OCI-LY7 (cell line): ENCODE results near the gene RBM15. TPM values are rescaled to one million over a fixed set of nuclear protein-coding genes. Genes with fewer than 3 reads are reported as not detected.
A peak's percentile ranks its signal among the peaks of the same experiment; 100 is the strongest.

Source experiments
- BruUV-seq: library from RNA; stranded (reverse); fragments of 400-500 nt; replicated peaks from 2 replicates; lab custom pipeline; 2021; lab: Mats Ljungman, UMichigan
- CTCF ChIA-PET: fragments of 300-600 bp; sonication (Branson Sonifier 250); formaldehyde crosslinking; loops from one replicate; lab custom pipeline; 2022; ENCODE audit warnings: antibody characterized with exemption; ENCODE audit not compliant: unreplicated experiment; lab: Charles Lee
- POLR2A ChIA-PET: fragments of 300-600 bp; sonication (Branson Sonifier 250); formaldehyde crosslinking; loops from one replicate; lab custom pipeline; 2022; ENCODE audit warnings: antibody characterized with exemption; lab: Charles Lee
- DNase-seq: peaks from one replicate; pipeline ENCODE4 v3.0.0-alpha.2; 2015; ENCODE audit warnings: low spot score
- H2AFZ ChIP-seq: fragments of 200-600 bp; sonication (generic), shearing (Covaris generic); 2 replicates; pipeline ENCODE4 v1.6.1; 2014; ENCODE audit warnings: mild to moderate bottlenecking, antibody characterized with exemption, low read length, moderate library complexity
- H3K27ac ChIP-seq: fragments of 200-600 bp; sonication (generic); 2 replicates; pipeline ENCODE4 v1.5.1; 2014; ENCODE audit warnings: mixed run types, low read depth, mild to moderate bottlenecking, moderate library complexity, low read length, inconsistent platforms; ENCODE audit not compliant: poor library complexity, severe bottlenecking
- H3K36me3 ChIP-seq: fragments of 200-600 bp; sonication (generic); 2 replicates; pipeline ENCODE4 v1.6.1; 2014; ENCODE audit warnings: mild to moderate bottlenecking, antibody characterized with exemption, low read length, moderate library complexity, mixed read lengths; ENCODE audit not compliant: insufficient read depth
- H3K4me1 ChIP-seq: fragments of 200-600 bp; sonication (generic); 2 replicates; pipeline ENCODE4 v1.5.1; 2014; ENCODE audit warnings: mild to moderate bottlenecking, low read length; ENCODE audit not compliant: insufficient read depth, poor library complexity, severe bottlenecking
- H3K4me2 ChIP-seq: fragments of 200-600 bp; sonication (generic); 2 replicates; pipeline ENCODE4 v1.6.1; 2014; ENCODE audit warnings: mild to moderate bottlenecking, low read length
- H3K4me3 ChIP-seq: fragments of 200-600 bp; sonication (generic); 2 replicates; pipeline ENCODE4 v1.5.1; 2014; ENCODE audit warnings: mild to moderate bottlenecking, low read depth, low read length; ENCODE audit not compliant: poor library complexity, severe bottlenecking
- H3K79me2 ChIP-seq: fragments of 200-600 bp; sonication (generic); 2 replicates; pipeline ENCODE4 v1.6.1; 2016; ENCODE audit warnings: low read depth, mild to moderate bottlenecking, low read length, moderate library complexity, mixed read lengths; ENCODE audit not compliant: insufficient read depth
- H3K9me2 ChIP-seq: fragments of 200-600 bp; sonication (generic); 2 replicates; pipeline ENCODE4 v1.6.1; 2016; ENCODE audit warnings: mild to moderate bottlenecking, low read length, mixed read lengths; ENCODE audit not compliant: insufficient read depth
- H3K9me3 ChIP-seq: fragments of 200-600 bp; sonication (generic); 2 replicates; pipeline ENCODE4 v1.6.1; 2014; ENCODE audit warnings: mild to moderate bottlenecking, mixed run types, low read length, mixed read lengths
- H4K20me1 ChIP-seq: fragments of 200-600 bp; sonication (generic); 2 replicates; pipeline ENCODE4 v1.6.1; 2014; ENCODE audit warnings: mild to moderate bottlenecking, antibody characterized with exemption, low read length, moderate library complexity, mixed read lengths; ENCODE audit not compliant: insufficient read depth
- CTCF ChIP-seq: fragments of 200-600 bp; sonication (generic); conservative IDR thresholded peaks from 2 replicates; pipeline ENCODE4 v1.5.1; 2014; ENCODE audit warnings: mild to moderate bottlenecking, antibody characterized with exemption, low read length, moderate library complexity, mixed read lengths
- EZH2phosphoT487 ChIP-seq: fragments of 200-600 bp; sonication (generic); IDR thresholded peaks from 2 replicates; pipeline ENCODE4 v1.6.1; 2018; ENCODE audit warnings: low read depth, borderline replicate concordance, mild to moderate bottlenecking, mixed run types, antibody characterized with exemption, low read length, moderate library complexity, mixed read lengths
- intact Hi-C: fragments of 100-400 bp; cut with micrococcal nuclease; formaldehyde crosslinking; loops from one replicate; pipeline ENCODE4 v1.10.0; 2022; ENCODE audit not compliant: unreplicated experiment
- total RNA-seq, 2 experiments: library from RNA; depleted of rRNA in 1 of 2; stranded (reverse); fragments of >200 nt in 1 of 2; shearing (Covaris generic) in 1 of 2; gene quantifications; 2 replicates each; pipeline ENCODE4 v1.2.3, GENCODE V29; 2014 to 2022

The RBM15 gene
- total RNA-seq, 2 experiments from 2014 or later = 119 to 221 TPM

DNA sequence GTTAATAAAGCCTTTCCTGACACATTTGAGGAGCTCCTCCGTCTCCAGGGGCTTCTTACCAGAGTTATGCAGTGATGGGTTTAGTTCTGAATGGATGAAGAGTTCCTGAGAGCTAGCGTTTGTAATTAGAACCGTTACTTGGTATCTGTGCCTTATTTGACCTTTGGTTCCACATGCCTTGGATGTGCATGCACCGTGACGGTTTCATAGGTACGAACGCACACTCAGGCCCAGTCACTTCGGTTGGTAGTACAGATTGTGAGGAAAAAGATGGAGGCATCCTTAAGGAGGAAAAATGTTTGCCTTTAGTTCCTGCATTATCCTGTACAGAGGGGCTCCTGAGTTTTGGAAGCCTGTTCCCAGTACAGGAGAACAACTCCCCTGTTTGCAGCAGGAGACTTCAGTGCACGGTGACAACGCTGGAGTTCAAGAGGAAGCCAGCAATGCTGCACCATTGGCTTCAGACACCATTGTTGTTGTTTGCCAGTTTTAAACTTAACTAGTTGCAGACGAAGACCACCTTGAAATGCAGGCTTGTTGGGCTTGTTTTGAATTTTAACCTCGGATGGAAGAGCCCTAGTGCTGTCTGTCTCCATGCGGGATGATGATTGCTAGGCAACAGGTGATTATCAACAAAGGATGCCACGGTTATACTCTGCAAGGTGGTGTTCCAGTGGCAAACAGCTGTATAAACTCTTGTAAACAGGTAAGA is 8.2 kb downstream of the RBM15 start:
- Histone ChIP-seq H3K4me3 (peak overlapping the region; percentile 93), H3K79me2 (peaks cover 100% of the 10 kb centered on the region), H3K9me3 (no peaks in the 10 kb centered on the region), H3K4me1 (peaks cover 98% of the 10 kb centered on the region), H3K36me3 (peaks cover 98% of the 10 kb centered on the region), H2AFZ (no peak overlapping the region), H3K9me2 (no peaks in the 10 kb centered on the region), H4K20me1 (peaks cover 74% of the 10 kb centered on the region), H3K4me2 (peak overlapping the region; percentile 98), H3K27ac (peak overlapping the region; percentile 11)
- POLR2A ChIA-PET = interaction anchor here (1.1 to 3.4 kb wide), 8 partner anchors 8 to 31 kb away, joined by 3 to 21 read pairs (median 4); partner anchors contain the start of gene RBM15
- no peak for DNase-seq
- intact Hi-C loops = no loop called here
- CTCF ChIA-PET = interaction anchor here (0.6 to 0.7 kb wide), 2 partner anchors 9 to 38 kb away, joined by 3 read pairs; no protein-coding TSS in a partner anchor
- TF ChIP-seq CTCF (no peak), EZH2phosphoT487 (no peak)
- BruUV-seq = no TSS peak

GRCh38 chr1:110348050-110348449 is 8.9 kb downstream of the RBM15 start:
- no peaks in the 10 kb centered on the region for H3K9me2 ChIP-seq
- CTCF ChIA-PET = no interaction called here
- H3K4me1 ChIP-seq = peaks cover 96% of the 10 kb centered on the region
- intact Hi-C loops = no loop called here
- no peak for DNase-seq
- TF ChIP-seq EZH2phosphoT487 (no peak), CTCF (no peak)
- peaks cover 100% of the 10 kb centered on the region for H3K79me2 ChIP-seq
- no peaks in the 10 kb centered on the region for H3K9me3 ChIP-seq
- peaks cover 67% of the 10 kb centered on the region for H4K20me1 ChIP-seq
- peak overlapping the region; percentile 98 for H3K4me2 ChIP-seq
- no peak overlapping the region for H2AFZ ChIP-seq
- H3K4me3 ChIP-seq = peak overlapping the region; percentile 93
- peaks cover 96% of the 10 kb centered on the region for H3K36me3 ChIP-seq
- POLR2A ChIA-PET = interaction anchor here (0.9 to 3.4 kb wide), 8 partner anchors 9 to 37 kb away, joined by 3 to 21 read pairs (median 4); partner anchors contain the start of gene RBM15
- no peak overlapping the region for H3K27ac ChIP-seq
- no TSS peak for BruUV-seq

DNA sequence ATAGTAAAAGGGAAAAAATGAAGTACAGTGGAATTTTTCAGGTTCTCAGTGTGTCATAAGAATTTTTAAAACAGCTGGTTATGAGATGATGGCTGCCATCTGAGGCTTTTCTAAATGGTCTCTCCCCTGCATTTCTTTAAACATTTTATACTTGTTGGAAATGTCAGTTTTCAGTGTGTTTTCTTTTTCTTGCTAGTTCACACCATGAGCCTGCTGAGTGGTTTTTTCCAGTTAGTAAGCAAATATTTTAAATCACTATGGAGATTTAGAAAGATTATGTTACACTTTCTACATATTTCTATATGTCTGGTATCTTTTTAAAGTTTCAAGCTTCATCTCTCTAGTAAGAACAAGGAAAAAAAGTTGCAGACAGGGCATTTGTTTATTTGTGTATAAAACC is 9.6 kb downstream of the RBM15 start:
- Histone ChIP-seq H3K27ac (no peak overlapping the region), H3K4me1 (peaks cover 97% of the 10 kb centered on the region), H3K36me3 (peaks cover 96% of the 10 kb centered on the region), H3K79me2 (peaks cover 100% of the 10 kb centered on the region), H3K4me2 (peak overlapping the region; percentile 98), H3K4me3 (peak overlapping the region; percentile 93), H2AFZ (no peak overlapping the region), H4K20me1 (peaks cover 65% of the 10 kb centered on the region), H3K9me2 (no peaks in the 10 kb centered on the region), H3K9me3 (no peaks in the 10 kb centered on the region)
- TF ChIP-seq CTCF = no peak
- no peak for TF ChIP-seq EZH2phosphoT487
- no peak for DNase-seq
- ChIA-PET CTCF (interaction anchor here (0.5 kb wide), 1 partner anchor 243 kb away, joined by 4 read pairs; no protein-coding TSS in a partner anchor), POLR2A (interaction anchor here (0.8 to 3.4 kb wide), 13 partner anchors 10 to 60 kb away, joined by 3 to 21 read pairs (median 4); partner anchors contain the start of gene RBM15)
- intact Hi-C loops = no loop called here
- no TSS peak for BruUV-seq
